ENCODE measurements around the gene TMOD1.
A peak's percentile ranks its signal among the peaks of the same experiment; 100 is the strongest.
"Not testable (repeated sequence)": the region's sequence is repeated elsewhere in the genome, so short reads cannot be mapped to it uniquely, and the experiment has no call there.

TMOD1 gene

GRCh38 chr9:97567894-97568202, 66.4 kb downstream of the TMOD1 start:
- DNase-seq (ENCODE audit: low spot score): no peak

- no peak for DNase-seq (ENCODE audit: low spot score)
Observed at GRCh38 chr9:97568461-97569275, 67.2 kb downstream of the TMOD1 start.

DNA sequence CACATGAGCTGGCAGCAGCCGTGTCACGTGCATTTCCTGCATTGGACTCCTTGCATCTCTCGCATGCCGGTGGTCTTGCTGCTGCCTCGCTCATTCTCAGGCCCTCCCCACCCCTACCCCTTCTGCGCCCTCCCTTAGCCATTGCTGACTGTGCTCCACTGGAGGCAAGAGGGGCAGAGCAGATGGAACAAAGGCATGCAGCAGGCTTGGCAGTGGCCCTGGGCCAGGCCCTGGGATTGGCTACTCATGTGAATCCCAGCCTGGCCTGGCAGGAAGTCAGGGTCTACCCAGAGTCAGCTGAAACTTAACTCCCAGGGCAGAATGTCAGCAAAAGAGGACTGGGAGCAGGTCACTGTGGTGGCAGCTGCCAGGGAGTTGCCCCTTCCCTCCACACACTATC, 69.4 kb downstream of the TMOD1 start:
- DNase-seq (ENCODE audit: low spot score): no peak

GRCh38 chr9:97571664-97572063, 70.2 kb downstream of the TMOD1 start:
- no peak for DNase-seq (ENCODE audit: low spot score)

GRCh38 chr9:97572196-97572891, 70.9 kb downstream of the TMOD1 start:
- no peak for DNase-seq (ENCODE audit: low spot score)

DNA sequence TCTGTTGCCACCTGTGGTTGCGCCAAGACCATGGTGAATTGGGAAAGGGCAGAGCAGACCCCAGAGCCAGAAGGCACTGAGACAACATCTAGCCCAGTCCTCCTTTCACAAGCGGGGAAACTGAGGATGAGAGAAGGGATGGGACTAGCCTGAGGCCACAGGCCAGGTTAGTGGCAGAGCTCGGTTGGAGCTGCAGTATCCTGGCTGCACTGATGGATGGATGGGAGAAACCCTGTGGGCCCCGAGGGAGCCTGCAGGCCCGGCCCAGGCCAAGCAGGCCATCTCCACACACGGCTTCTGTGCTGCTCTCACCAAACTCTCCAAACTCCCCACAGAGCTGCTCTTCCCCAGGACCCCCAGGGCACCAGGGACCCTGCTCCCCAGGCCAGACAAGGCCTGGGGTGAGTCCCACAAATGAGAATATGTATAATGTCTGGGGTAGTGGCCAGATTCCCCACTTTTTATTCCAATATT, 71.5 kb downstream of the TMOD1 start:
- no peak for DNase-seq (ENCODE audit: low spot score)

DNA sequence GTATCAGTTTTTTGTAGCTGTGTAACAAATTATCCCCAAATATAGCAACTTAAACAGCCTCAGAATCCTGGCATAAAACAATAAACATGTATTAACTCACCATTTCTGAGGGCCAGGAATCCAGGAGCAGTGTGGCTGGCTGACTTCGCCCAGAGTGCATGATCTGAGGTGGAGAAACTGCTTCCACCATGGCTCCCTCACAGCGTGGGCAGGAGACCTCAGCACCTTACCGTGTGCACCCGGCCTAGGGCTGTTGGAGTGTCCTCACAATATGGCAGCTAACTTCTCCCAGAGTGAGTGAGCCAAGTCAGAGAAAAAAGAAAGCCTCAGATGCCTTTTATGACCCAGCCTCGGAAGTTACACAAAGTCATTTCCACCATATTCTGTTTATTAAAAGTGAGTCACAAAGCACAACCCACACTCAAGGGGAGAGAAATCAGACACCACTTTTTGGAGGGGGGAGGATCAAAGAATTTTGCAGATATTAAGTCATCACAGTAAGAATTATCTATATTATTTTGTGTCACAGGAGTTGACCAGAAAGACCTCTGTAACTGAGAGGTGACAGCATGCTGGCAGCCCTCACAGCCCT, 72.1 kb downstream of the TMOD1 start:
- DNase-seq (ENCODE audit: low spot score): no peak

- not testable (repeated sequence) for DNase-seq (ENCODE audit: low spot score)
Observed at GRCh38 chr9:97574101-97574571, 72.7 kb downstream of the TMOD1 start.

DNA sequence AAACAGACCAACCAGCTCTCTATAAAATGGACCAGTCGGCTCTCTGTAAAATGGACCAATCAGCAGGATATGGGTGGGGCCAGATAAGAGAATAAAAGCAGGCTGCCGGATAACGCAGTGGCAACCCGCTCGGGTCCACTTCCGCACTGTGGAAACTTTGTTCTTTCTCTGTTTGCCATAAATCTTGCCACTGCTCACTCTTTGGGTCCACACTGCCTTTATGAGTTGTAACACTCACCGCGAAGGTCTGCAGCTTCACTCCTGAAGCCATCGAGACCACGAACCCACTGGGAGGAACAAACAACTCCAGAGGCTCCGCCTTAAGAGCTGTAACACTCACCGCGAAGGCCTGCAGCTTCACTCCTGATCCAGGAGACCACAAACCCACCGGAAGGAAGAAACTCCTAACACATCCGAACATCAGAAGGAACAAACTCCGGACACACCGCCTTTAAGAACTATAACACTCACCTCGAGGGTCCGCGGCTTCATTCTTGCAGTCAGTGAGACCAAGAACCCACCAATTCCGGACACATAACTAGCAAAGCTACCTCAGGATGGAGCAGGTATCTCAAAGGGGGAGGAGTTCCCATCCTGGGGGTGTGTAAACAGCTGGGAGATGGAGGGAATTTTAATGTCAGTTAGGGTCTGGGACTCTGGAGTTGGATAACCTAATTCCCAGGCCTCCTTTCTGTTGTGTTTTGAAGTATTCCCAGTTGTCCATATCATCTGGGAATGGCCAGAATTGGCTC, 73.6 kb downstream of the TMOD1 start:
- DNase-seq (ENCODE audit: low spot score): peak; percentile 14

DNA sequence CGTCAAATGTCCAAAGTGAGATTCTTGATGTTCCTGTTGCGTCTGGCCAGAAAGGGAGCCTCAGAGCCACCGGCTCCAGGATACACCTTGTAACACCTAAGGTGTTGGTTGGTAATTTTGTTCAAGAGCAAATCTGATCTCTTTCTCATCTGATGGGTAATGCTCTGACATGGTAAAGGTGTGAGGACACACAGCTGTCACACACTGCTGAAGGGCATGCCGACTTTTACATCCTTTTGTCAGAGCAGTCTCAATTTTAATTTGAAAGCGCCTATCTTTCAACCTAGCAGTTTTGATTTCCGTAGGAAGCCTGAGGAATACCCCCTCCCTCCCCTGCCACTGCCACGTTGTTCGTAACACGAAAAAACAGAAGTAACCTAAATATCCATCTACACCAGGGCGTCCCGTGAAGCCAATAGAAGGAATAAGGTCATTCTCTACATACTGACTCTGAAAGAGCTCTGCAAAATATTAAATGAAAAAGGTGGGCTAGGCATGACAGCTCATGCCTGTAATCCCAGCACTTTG, 74.3 kb downstream of the TMOD1 start:
- DNase-seq (ENCODE audit: low spot score): no peak

DNA sequence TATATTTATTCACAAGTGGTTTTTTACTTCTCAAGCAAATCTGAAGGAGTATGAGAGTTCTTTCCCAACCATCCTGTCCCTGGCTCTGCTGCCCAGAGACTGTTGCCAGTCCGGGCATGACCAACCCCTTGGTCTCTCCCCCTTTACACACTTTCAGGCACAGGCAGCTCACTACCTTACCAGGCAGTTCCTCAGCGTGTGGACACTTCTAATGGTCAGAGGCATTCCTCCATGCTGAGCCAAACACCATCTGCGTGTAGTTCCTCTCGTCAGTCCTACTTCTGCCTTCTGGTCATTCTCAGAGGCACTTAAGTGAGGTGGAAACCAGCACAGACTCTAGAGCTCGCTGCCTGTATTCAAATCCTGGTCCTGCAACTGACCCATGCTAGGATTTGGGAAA, 75.6 kb downstream of the TMOD1 start:
- DNase-seq (ENCODE audit: low spot score): no peak

DNA sequence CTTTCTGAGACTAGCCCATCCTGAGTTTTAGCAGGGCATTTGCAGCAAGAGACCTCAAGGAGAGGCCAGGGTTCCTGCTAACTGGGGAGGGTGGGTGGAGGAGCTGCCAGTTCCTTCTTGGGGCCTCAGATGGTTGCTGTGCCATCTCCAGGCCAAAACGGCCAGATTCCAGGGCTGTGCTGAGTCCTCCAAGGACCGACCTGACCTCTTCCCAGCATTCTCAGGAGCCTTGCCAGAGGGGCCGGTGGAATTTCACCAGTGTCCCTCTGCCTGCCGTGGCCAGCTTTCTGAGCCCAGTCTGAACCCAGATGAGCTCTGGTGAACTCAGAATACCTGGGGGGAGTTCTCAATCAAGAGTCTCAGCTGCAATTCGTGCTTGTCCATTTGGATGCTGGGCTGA, 77.4 kb downstream of the TMOD1 start:
- no peak for DNase-seq (ENCODE audit: low spot score)

GRCh38 chr9:97579914-97580313, 78.4 kb downstream of the TMOD1 start:
- no peak for DNase-seq (ENCODE audit: low spot score)

DNA sequence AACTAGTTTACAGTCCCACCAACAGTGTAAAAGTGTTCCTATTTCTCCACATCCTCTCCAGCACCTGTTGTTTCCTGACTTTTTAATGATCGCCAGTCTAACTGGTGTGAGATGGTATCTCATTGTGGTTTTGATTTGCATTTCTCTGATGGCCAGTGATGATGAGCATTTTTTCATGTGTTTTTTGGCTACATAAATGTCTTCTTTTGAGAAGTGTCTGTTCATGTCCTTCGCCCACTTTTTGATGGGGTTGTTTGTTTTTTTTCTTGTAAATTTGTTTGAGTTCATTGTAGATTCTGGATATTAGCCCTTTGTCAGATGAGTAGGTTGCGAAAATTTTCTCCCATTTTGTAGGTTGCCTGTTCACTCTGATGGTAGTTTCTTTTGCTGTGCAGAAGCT, 80.1 kb downstream of the TMOD1 start:
- DNase-seq (ENCODE audit: low spot score): not testable (repeated sequence)

DNA sequence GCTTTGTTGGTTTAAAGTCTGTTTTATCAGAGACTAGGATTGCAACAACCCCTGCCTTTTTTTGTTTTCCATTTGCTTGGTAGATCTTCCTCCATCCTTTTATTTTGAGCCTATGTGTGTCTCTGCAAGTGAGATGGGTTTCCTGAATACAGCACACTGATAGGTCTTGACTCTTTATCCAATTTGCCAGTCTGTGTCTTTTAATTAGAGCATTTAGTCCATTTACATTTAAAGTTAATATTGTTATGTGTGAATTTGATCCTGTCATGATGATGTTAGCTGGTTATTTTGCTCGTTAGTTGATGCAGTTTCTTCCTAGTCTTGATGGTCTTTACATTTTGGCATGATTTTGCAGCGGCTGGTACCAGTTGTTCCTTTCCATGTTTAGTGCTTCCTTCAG, 83.3 kb downstream of the TMOD1 start:
- not testable (repeated sequence) for DNase-seq (ENCODE audit: low spot score)

DNA sequence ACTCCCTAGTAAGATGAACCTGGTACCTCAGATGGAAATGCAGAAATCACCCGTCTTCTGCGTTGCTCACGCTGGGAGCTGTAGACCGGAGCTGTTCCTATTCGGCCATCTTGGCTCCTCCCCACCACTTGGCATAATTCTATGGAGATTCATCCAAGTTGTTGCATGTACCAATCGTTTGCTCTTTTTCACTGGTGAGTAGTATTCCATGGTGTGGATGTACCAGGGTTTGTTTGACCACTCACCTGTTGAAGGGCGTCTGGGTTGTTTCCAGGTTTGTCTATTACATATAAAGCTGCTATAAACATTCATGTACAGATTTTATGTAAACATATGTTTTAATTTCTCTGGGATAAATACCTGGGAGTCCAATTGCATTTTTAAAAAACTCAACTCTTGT, 85.4 kb downstream of the TMOD1 start:
- not testable (repeated sequence) for DNase-seq (ENCODE audit: low spot score)

DNA sequence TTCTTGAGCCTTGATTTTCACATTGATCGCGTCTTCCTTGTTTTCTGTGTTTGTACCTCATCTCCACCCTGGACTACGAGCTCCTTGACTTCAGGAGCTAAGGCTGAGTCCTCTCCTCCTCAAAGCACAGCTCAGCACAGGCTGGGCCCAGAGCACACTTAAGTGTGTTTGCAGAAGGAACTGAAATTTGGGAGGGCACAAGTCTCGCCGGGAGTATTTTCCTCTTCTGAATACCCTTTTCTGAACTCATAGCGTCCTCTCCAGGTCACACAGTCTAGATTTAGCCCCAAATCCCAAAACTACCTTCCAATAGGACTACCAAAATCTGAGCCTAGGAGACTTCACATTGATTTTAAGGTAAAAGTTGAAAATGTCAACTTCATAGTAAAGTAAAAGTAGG, 90.1 kb downstream of the TMOD1 start:
- DNase-seq (ENCODE audit: low spot score): no peak

DNA sequence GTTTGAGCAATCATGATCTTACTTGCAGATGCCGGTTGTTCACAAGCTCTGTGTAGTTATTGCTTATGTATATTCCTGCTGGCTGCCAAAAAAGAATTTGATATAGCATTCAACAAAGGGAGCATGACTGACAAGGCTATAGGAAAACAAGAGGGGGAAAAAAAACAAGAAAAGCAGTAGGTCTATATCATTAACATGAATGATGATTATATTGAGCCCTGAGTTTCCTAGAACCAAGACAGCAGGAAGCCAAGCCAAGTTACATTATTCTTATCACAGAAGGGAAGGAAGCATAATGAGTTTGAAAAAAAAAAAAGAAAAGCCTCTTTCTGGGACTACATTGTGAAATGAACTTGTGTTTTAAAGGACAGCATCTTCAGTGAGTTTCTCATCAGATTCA, 90.7 kb downstream of the TMOD1 start:
- DNase-seq (ENCODE audit: low spot score): no peak

GRCh38 chr9:97593960-97594359, 92.5 kb downstream of the TMOD1 start:
- DNase-seq (ENCODE audit: low spot score): no peak

- no peak for DNase-seq (ENCODE audit: low spot score)
Observed at GRCh38 chr9:97594381-97594921, 93.0 kb downstream of the TMOD1 start.

DNA sequence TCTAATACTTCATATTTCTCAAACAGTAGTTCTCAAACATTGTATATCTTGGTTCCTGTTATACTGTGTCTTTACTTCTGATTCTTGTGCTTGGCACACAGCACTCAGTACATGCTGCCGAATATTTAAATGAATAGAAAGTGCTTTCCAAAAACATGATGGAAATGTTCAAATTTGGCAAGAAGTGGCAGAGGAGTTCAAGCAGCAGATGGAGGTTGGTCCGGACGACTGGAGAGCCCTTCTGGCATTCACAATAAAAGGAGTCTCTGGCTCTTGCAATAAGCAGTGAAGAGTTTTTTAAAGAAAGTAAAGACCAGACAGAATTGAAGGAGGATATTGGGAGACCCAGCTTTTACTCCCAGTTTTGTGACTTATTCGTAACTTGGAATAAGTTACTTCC, 95.4 kb downstream of the TMOD1 start:
- no peak for DNase-seq (ENCODE audit: low spot score)

Data from CD4-positive, alpha-beta T cell treated with Interleukin-6 at 100 ng/mL for 8 hours (primary cell).